Activated CD4-positive, alpha-beta T cell treated with anti-CD3 and anti-CD28 coated beads, Interleukin-2, amount 50 U/mL, for 1 hour (primary cell): ENCODE data around the gene EML5.

Experiments
- DNase-seq: peaks from one replicate; pipeline ENCODE4 v3.0.0-alpha.2; 2020

EML5 gene

DNA sequence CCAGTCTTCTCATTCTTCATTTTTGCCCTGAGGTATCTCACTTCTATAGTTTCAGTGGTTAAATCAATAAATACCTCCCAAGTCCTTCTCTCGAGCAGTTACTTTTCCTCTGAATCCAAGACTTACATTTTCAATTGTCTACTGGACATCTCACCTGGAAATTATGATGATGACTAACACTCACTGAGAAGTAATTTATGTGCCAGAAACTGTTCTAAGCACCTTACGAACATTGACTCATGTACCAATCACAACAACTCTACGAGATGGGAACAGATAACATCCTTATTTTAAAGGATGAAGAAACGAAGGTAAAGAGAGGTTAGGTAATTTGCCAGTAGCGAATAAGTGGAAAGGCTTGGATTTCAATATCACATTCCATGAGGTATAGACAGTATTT is 94.1 kb downstream of the EML5 start:
- DNase-seq = no peak

GRCh38 chr14:88695870-88696269 is 96.9 kb downstream of the EML5 start:
- no peak for DNase-seq

DNA sequence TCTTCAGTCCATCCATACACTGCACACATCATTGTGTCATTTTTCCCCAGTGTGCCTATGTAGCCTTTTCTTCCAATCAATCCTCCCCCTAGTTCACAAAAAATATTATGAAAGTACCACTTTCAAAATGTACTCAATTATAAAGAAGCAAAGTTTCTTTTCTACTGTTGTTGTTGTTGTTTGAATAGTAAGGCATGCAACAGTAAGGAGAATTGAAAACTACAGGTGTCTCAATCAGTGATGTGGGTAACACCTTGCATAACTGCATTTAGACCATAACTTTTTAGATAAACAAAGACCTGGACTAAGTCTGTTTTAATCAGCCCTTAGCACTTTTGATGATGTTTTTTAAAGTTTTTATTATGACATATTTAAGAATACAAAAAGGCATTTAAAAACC is 104.4 kb downstream of the EML5 start:
- DNase-seq = no peak

DNA sequence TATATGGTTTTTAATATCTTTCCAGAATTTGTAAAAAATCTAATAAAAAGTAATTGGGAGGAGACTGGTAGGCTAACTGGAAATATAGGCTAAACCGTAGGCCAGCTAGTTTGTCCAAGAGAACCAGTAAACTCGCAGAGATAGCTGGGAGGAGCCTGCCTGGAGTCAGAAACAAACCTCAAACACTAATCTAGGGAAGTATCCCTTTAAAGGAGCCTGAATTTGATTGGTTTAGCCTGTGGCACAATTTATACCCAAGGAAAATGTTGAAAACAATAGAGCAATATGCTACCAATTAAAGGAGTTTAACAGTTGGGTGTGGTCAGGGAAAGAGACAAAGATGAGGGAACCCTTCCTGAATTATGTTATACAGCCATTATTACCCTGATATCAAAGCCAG is 109.6 kb downstream of the EML5 start:
- DNase-seq = no peak

- no peak for DNase-seq
These were observed 110.1 kb downstream of the EML5 start for GRCh38 chr14:88682495-88683114.

DNA sequence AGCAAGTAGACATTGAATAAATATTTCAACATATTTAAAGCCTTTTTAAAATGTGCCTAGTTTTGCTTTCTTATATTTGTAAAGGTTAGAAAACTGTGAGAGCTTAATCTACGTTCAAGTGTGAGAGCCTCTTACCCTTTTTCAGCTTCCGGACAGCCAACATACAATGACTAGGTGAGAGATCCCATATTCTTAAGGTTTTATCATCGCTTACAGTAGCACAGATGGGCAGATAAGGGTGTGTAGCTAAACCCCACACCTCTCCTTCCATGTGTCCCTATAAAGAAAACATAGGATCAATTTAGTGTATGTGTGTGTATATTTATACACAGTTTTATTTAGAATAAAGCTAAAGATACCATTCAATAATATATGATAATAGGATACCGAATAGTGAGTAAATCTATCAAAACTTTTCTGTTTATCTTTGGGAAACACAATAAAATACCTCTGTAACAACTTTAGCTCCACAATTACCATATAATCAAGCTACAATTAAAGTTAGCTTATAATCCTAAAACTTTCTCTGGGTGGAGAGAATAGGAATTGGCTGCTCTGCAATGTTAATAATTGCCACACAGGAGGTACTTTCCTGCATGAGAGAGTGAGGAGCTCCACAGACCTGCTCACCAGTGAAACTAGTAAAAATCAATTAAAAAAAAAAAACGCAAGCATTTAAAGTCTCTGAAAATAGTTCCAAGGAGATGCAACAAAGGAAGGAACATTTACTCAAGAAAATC is 110.8 kb downstream of the EML5 start:
- no peak for DNase-seq

DNA sequence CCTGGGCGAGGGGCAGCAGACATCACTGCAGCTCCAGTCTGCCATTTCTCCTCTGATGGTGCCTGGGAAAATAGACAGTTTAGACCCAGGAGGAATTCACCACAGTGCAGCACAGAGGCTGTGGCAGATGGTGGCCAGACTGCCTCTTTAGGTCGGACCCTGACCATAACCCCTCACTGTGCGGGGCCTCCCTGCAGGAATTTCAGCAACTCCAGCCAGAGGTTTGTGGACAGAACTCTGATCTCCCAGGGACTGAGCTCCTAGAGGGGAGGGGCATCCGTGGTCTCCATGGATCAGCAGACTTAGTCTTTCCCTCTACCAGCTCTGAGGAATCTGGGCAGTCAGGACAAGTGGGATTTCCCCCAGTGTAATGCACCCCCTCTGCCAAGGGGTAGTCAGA is 123.4 kb downstream of the EML5 start:
- no peak for DNase-seq

DNA sequence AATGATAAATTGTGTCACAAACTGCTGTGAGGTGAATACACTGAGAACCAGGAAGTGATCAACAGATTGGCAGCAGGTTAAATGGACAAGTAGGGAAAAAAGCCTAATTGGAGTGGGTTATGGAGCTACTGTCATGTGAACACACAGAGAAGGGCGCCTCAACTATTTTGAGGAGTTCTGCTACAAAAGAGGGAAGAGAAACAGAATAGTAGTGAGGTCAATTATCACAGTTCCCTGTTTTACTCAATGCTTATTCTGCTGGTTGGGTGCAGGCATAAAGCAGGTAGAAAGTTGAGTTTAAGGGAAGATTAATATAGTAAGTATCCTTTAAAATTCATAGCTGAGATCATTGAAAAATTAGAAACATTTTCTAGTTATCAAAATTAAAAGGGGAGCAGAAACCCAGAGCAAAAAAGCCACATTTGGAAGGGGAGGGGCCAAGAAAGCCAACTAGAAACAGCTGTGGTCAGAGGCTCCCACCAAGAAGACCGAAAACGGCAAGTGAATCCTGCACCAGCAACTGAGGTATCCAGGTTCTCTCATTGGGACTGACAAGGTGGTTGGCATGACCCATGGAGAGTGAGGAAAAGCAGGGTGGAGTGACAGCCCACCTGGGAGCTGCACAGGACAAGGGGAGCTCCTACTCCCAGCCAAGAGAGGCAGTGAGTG is 124.2 kb downstream of the EML5 start:
- DNase-seq = no peak

DNA sequence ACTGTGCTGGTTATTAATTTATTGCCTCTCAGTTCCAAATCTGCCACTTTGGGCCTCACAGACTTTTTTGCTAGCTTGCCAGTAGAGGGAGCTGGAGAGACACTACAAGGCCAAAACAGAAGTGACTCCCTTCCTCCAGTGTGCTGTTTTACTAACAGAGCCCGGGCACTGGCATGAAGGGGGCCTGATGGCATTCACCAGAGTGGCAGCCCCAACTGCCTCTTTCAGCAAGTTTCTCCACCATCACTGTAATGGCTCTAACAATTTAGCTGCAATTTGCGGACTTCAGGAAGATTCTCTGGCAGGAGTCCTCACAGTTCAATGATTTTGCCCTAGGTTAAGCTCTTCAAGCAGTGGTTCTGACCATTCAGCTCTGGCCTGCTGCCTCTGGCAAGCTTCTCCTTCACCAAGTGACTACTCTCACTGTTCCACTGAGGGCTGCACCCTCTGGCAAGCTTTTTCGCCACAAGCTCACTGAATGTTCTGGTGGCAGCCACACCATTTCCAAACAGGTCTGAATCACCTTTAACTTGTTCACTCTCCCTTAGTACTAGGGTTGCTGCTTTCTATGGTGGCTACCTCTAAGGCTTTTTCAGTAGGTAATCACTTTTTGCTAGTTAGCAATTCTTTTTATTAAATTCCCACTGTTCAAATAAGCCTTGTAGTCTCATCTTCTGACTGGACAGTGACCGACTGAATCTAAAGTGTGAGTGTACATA is 125.0 kb downstream of the EML5 start:
- peak; percentile 15 for DNase-seq

GRCh38 chr14:88660056-88660455 is 132.7 kb downstream of the EML5 start:
- DNase-seq = no peak

DNA sequence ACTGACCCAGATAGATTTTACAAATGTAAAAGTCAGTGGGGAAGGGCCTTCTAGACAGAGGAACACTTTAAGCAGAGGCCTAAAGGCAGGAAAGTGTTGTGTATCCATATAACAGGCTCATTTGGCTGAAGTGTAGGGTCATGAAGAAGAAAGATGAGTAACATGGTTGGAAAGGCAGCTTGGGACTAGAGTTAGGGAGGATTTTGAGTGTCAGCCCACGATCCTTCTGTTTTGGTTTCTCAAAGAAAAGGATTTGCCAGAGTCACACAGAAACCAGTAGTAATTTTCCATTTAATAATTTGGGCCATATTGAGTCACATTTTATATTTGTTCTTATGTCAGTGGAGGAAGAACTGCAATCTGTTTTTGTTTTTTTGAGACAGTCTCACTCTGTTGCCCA is 153.5 kb downstream of the EML5 start:
- no peak for DNase-seq

GRCh38 chr14:88632512-88632911 is 160.2 kb downstream of the EML5 start:
- DNase-seq = no peak

DNA sequence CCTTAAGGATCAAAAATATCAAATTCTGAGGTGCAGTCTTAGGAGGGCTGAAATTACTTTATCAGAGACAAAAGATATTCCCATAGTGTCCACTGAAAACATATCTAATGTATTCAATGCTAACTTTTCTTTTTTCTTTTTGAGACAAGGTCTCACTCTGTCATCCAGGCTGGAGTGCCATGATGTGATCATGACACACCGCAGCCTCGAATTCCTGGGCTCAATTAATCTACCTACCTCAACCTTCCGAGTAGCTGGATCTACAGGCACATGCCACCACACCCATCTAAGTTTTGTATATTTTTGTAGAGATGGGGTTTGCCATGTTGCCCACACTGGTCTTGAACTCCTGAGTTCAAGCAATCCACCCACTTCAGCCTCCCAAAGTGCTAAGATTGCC is 161.7 kb downstream of the EML5 start:
- DNase-seq = no peak

DNA sequence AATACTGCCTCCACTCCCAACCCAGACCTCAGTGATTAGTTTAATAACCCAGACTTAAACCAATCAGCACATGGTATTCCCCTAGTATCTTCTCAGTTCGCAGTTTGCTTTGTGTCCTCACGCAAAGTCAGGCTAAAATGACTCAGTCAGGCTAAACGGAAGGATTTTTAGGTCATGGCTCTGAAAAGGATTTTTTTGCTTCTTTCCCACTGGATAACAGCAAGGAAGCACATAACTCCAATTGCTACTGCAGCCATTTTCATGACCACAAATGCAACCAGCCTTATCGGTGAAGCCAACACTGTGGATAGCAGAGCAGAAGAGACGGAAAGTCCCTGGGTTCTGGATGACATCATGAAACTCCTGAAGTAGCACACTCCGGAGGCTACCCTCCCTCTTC is 162.2 kb downstream of the EML5 start:
- DNase-seq = no peak

DNA sequence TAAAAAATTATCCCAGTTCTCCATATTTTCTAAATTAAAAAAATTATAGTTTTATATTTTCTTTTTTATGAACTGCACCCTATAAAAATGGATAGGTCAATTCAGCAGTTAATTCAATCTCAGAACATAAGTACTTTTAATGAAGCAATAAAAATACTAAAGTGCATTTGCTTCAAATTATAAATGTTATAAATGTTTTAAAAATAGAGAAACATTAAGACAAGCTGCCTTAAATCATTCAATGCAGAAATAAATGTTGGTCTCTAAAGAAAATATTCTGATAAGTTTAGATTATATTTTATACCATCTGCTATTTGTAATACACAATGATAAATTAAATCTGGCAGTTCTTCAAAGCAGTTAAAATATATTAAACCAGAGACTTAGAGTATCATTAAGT is 164.3 kb downstream of the EML5 start:
- DNase-seq = no peak

DNA sequence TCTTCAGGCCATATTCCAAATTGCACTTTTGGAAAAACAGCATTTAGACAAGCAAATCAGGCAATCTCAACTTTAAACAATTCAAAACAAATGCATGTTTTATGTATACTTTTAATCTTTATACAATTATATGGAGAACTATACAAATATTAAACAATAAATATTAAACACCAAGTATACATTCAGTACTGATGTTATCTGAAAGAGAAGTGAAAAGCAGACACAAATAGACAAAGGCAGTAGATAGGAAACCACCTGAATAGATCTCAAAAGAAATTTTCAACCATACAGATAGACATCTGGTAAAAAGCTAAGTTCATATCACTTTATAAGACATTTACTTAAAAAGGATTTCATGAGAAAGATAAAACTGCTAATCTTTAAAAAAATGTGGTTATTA is 164.7 kb downstream of the EML5 start:
- no peak for DNase-seq

DNA sequence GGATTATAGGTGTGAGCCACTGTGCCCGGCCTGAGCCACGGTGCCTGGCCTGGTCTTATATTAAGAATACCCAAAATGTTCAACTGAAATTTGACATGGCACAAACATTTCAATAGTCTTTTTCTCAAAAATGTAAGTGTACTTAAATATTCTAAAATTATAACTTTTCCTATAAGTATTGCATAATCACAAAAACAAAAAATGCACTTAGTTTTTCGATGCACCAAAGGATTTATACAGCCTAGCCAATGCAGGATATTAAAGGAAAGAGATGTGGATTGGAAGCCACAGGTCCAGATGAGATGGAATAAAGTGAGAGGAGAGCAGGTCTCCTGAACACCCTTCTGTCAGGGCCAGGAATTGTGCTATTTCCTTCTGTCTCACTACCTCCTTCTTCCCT is 167.1 kb downstream of the EML5 start:
- no peak for DNase-seq

GRCh38 chr14:88621100-88621499 is 171.7 kb downstream of the EML5 start:
- no peak for DNase-seq

- no peak for DNase-seq
These were observed 174.3 kb downstream of the EML5 start for GRCh38 chr14:88618476-88618875.

- no peak for DNase-seq
These were observed 175.3 kb downstream of the EML5 start for GRCh38 chr14:88617479-88617878.

- no peak for DNase-seq
These were observed 176.1 kb downstream of the EML5 start for GRCh38 chr14:88616697-88617096.

- DNase-seq = no peak
These were observed 178.4 kb downstream of the EML5 start for GRCh38 chr14:88614218-88614907.

DNA sequence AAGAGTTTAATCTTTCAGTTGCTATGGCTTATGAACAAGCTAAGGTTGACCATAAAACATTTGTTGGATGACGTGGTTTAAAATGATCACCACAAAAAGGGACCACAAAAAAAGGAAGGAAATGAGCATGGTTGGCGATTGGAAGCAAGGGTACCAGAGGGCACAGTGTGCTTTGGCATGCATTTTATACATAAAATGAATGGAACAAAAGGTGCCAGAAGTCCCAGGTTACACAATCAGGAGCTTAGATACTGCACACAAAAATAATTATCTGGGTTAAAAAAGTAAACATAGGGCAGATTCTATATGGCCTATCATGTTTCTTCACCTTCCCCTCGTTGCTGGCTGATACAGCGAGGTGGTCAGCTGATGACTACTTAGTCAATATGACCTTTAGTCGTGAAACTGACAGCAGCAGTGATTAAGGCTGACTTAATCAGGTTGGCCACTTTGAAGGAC is 179.2 kb downstream of the EML5 start:
- no peak for DNase-seq
